ENCODE data around the gene DIS3L2.
"Not testable (repeated sequence)": the region's sequence is repeated elsewhere in the genome, so short reads cannot be mapped to it uniquely, and the experiment has no call there.

DIS3L2 gene

GRCh38 chr2:232325324-232326273 lies 364.1 kb downstream of the DIS3L2 start:
- no peak for DNase-seq

GRCh38 chr2:232326274-232327104 lies 365.0 kb downstream of the DIS3L2 start:
- DNase-seq = not testable (repeated sequence)

DNA sequence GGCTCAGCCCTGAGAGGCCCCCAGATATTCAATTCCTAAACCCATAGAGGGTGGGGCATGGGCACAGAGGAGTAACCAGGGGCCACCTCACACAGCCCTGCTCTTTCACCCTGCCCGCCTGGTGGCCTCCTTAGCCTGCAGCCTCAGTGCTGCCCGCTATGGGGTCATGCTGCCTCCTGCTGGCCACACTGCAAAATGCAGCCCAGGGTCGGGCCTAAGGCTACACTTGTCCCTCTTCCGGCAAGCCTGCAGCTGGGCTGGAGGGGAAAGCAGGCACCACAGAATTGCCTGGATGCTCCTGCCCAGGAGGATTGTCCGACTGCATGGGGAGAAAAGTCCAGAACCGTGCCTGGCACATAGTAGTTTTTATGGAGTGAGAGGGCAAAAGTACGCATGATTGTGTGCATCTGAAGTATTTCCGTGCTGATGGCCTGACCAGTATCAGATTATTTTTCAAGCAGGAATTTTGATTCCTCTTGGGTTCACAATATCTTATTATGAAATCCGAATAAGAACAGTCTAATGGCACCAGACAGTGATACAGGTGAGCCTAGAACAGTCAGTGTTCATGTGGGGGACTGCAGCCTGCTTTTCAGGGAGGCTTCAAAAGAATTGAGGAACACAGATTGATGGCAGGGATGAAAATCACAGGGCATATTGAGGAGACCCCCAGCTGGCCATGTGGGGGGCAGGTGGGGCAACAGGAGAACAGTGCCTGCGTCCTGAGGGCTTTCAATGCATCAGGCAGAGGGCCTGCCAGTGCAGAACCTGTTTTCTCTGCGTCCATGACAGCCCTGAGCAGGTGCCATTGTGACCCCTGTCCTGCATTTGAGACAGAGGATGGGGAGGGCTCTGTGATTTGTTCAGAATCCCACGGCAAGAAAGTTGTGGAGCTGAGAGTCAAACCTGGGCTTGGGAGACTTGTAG lies 365.9 kb downstream of the DIS3L2 start:
- peak; percentile 23 for DNase-seq

DNA sequence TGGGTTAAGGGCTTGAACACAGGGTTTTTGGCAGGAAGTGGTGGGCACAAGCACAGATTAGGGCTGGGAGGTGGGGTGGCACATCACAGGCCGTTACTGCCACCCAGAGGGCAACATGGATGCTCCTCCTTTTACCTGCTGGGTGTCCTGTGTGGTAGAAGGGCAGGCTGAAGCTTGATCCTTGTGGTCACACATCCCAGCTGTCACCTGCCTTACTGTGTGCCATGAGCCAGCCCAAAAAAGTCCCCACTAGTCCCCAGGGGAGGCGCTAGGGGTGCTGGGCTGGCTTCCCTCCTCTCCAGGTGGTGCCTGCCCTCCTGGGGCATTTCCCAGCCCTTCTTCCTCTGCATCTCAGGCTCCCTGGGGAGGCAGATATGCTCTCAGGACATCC lies 366.5 kb downstream of the DIS3L2 start:
- DNase-seq = no peak

GRCh38 chr2:232328516-232329460 lies 367.3 kb downstream of the DIS3L2 start:
- DNase-seq = no peak

- DNase-seq = no peak
Measured at GRCh38 chr2:232329716-232330067, 368.2 kb downstream of the DIS3L2 start.

- DNase-seq = no peak
Measured at GRCh38 chr2:232330068-232330999, 368.8 kb downstream of the DIS3L2 start.

- not testable (repeated sequence) for DNase-seq
Measured at GRCh38 chr2:232331061-232331460, 369.5 kb downstream of the DIS3L2 start.

GRCh38 chr2:232331641-232332040 lies 370.1 kb downstream of the DIS3L2 start:
- not testable (repeated sequence) for DNase-seq

DNA sequence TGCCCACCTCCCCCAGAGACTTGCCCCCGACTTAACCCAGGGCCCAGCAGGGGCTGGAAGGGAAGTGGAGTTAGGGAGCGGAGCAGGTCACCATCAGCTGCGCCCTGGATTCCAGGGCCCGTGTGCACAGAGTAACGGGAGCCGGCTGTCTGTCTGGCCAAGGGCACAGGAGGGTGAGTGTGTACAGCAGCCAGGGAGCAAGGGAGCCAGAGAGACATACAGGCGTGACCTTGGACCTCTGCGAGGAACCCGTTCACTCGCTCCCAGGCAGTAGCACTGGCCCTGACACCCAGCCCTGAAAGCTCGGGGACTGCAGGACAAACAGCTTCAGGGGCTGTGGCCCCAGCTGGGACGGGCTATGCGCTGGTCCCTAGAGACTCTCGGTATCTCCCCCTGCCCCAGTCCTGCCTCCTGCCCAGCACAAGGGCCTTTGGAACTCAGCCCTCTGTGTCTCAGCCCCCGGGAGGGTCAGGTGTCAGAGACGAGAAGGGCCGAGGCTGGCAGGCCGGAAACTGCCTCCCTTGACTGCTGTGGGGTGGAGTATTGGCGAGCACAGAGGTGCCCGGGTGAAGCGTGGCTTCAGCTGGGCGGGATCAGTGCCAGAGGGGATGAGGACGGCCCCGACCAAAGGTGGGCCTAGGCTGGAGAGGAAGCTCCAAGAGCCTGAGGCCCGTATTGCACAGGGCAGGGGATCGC lies 370.9 kb downstream of the DIS3L2 start:
- not testable (repeated sequence) for DNase-seq

DNA sequence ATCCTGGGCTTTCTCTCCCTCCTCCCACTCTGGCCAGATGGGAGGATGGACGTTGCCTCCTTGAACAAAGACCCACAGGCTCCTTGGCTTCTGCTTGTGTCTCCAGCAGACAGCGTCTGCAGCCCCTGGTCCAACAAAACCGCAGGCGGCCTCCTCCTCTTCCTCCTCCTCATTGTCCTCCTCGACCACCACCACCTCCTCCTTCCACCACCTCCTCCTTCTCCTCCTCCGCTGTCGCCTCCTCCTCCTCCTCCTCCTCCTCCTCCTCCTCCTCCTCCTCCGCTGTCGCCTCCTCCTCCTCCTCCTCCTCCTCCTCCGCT lies 371.4 kb downstream of the DIS3L2 start:
- DNase-seq = no peak

DNA sequence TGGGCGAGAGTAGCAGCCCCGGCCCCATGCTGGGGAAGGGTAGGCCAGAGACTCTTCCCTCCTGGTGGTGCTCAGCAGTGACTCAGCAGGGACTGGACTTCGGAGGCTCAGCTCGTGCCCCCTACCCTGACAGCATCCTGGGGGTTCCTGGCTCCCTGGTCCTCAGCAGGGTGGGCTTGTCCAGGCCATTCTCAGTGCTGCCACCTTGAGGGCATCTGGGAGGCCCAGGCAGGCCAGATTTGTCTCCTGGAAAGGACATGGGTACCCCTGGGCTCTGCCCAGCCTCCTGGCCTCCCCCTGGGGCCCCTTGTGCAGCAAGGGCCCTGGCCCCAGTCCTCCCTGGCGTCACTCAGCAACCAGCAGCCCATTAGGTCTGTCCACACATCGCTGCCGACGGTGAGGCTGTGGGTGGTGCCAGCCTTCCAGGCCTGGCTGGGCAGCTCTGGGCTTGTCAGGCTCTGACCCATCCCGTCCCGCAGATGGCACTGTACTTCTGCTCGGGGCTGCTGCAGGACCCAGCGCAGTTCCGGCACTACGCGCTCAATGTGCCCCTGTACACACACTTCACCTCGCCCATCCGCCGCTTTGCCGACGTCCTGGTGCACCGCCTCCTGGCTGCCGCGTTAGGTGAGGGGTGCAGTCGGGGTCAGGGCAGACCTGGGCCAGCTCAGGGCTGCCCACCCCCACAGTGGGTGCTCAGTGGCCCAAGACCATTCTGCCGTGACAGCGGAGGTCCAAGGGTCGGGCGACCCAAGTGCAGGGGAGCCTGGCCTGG lies 372.0 kb downstream of the DIS3L2 start:
- no peak for DNase-seq

DNA sequence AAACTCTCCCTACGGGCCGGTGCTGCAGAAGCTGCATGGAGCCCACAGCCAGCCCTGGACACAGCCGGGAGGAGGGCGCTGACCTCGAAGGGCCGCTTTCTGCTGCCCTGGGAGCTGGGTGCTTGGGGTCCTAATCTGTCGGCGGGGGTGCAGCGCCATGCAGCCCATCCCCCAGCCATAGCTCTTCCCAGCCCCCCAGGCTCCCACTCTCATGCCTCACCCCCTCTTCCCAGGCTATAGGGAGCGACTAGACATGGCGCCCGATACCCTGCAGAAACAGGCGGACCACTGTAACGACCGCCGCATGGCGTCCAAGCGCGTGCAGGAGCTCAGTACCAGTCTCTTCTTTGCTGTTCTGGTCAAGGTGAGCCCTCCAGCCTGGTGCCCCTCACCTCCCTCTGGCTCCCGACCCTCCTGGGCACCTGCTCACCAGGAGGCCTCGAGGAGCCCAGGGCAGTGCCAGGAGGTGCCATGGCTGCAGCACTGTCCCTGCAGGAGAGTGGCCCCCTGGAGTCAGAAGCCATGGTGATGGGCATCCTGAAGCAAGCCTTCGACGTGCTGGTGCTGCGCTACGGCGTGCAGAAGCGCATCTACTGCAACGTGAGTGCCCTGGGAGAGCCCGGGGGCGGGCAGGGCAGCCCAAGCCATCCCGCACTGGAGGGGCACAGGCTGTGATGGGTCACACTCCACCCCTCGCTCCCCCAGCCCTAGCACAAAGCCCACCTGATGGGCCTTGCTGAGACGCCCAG lies 372.8 kb downstream of the DIS3L2 start:
- not testable (repeated sequence) for DNase-seq

- not testable (repeated sequence) for DNase-seq
Measured at GRCh38 chr2:232334885-232335205, 373.3 kb downstream of the DIS3L2 start.

DNA sequence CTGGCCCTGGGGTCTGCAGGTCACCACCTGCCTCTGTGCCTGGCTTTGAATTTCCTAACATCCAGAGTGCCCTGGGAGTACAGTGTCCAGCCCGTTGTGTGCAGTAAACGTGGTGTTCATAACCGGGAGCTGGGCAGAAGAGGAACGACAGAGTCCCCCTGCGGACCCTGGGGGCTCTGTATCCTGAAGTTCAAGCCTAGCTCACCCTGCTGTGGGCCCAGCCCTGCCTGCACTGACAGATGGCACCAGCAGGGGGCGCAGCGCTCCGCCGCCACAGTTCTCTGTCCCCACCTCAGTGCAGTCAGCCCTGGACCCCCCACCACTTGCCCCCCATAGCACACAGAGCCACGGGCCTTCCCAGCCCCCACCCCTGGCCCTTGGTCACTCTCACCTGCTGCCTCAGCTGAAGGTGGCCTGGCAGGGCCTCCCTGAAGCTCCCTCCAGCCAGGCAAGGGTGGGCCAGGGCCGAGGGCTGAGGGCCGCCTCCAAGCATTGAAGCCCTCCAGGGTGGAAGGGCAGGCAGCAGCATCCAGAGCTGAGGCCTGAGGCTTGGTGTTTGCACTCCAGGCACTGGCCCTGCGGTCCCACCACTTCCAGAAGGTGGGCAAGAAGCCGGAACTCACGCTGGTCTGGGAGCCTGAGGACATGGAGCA lies 373.8 kb downstream of the DIS3L2 start:
- DNase-seq = not testable (repeated sequence)

- DNase-seq = no peak
Measured at GRCh38 chr2:232335859-232336215, 374.3 kb downstream of the DIS3L2 start.

DNA sequence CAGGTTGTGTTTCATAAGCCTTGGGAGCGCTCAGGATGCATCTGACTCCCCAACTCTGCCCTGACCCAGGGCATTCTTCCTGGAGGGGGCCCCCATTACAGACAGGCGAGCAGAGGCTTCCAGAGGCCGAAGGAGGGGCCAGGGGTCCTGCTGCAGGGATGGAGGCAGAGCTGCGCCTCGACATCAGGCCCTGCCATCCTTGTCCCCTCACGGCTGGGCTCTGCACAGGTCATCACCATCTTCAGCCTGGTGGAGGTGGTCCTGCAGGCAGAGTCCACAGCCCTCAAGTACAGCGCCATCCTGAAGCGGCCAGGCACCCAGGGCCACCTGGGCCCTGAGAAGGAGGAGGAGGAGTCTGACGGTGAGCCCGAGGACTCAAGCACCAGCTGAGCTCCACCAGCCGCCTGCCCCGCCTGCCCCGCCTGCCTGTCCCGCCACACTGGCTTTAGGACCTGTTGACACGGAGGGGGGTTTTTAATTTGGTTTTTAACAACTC lies 374.8 kb downstream of the DIS3L2 start:
- no peak for DNase-seq
